CD4-positive, alpha-beta T cell treated with Interleukin-15 for 1 hour (primary cell): ENCODE measurements around the gene PLCB4.

Experiments used
- DNase-seq: peaks from one replicate; pipeline ENCODE4 v3.0.0-alpha.2; 2020

PLCB4 gene

GRCh38 chr20:9508696-9509178 lies 439.9 kb downstream of the PLCB4 start:
- DNase-seq, result no peak

DNA sequence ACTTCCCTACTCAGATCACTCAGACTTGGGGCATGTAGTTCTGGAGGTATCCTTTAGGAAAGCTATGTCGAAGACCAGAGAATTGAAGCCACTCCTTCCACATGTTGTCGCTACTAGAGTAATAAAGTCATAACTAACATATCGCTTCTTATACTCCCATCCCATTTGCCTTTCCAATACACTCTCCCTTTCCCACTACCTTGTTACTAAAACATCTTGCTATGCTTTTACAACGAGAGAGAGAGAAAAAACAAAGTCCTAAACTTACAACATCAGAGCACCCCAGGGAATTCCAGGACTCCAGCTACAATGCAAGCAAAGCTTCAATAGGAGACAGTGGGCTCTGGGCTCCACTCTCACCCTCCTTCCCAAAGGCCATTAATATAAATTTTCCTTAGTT lies 440.4 kb downstream of the PLCB4 start:
- no peak for DNase-seq

- no peak for DNase-seq
These were observed 442.0 kb downstream of the PLCB4 start for GRCh38 chr20:9510911-9511310.

- DNase-seq, result no peak
These were observed 445.2 kb downstream of the PLCB4 start for GRCh38 chr20:9514072-9514460.

DNA sequence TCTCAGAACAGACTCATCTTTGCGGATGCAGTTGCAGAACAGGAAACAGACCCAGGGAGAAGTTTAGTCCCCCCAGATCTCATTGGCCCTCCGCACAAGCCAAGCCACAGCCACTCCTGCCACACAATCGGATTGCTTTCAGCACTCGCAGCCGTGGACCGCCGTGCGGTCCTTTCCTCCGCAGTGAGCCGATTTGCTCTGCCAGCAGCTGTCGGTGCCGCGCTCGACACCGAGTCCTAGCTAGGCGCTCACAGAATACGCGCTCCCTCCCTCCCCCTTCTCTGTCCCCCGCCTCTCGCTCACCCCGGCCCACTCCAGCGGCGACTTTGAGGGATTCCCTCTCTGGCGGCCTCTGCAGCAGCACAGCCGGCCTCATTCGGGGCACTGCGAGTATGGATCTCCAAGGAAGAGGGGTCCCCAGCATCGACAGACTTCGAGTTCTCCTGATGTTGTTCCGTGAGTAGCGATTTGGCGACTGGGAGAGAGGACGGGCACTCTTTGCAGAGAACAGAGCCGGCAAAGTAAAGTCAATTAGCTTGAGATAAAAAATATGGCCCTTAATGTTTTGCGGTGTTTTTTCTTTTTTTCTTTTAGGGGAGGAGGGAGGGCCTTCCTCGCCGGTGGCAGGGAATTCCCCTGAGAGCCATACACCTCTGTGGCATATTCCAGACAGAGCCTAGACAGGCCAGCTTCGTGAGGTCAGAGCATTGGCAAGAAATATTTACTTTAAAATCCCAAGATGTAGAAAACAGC lies 445.8 kb downstream of the PLCB4 start, which contains the start of gene LAMP5:
Gene LAMP5, plus strand, starts transcription at position 130 of the 753 bp plus-strand sequence. Its CDS starts 263 bp downstream, at position 393.
- DNase-seq, result no peak

DNA sequence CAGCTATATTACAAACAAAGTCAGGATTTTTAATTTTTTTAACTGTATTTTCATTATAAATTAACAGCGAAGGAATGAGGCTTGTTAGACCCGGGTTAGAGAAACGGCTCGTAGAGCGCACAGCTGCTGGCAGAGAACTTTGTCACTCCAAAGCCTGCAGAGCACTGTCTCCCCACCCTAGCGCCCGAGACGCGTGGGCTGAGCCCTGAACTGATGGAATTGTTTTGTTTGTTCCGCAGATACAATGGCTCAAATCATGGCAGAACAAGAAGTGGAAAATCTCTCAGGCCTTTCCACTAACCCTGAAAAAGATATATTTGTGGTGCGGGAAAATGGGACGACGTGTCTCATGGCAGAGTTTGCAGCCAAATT lies 446.3 kb downstream of the PLCB4 start:
- no peak for DNase-seq

DNA sequence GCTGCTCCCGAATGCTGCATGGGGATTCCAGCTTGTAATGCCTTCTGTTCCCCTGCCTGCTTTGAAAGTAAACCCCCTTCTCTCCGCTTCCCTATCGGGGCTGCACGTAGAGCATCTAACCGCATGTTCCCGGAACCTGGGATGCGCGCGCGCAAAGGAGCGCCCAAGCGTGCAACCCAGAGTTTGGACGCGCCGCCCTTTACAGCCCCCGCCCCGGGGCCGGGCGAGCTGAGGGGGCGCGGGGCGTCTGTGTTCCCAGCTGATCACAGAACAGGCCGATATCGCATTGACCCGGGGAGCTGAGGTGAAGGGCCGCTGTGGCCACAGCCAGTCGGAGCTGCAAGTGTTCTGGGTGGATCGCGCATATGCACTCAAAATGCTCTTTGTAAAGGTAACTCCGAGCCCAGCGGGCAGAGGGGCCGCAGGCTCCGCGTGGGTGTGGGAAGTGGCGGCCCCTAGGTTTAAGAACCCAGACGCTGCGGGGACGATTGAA lies 446.9 kb downstream of the PLCB4 start:
- no peak for DNase-seq

GRCh38 chr20:9516234-9516871 lies 447.5 kb downstream of the PLCB4 start:
- DNase-seq, result no peak

DNA sequence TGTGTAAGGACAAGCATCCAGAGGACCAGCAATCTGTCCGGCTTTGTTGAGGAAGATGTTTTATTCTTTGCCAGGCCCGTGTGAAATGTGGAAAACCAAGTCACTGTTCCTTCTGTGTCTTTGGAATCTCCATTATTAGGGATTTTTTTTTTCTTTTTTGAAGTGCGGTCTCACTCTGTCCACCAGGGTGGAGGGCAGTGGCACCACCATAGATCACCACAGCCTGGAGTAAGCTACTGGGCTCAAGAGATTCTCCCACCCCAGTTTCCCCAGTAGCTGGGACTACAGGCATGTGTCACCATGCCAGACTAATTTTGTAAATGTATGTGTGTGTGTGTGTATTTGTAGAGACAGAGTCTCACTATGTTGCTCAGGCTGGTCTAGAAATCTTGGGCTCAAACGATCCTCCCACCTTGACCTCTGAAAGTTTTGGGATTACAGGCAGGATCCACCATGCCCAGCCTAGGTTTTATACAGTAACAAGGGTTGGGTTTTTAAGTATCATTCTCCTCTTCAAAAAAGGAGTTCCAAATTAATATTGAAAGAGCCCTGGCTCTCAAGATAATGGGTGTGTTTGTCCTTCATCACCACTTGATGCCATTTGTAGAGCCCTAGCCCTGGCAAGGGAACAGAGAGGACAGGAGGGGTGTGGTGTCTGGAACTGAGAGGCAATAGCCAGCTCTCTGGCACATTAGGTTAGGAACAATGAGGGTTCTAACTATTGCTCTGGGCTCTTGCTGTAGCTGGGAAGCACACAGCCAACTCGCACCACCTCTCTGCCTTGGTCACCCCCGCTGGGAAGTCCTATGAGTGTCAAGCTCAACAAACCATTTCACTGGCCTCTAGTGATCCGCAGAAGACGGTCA lies 448.6 kb downstream of the PLCB4 start:
- no peak for DNase-seq

- DNase-seq, result no peak
These were observed 449.8 kb downstream of the PLCB4 start for GRCh38 chr20:9518576-9519175.

DNA sequence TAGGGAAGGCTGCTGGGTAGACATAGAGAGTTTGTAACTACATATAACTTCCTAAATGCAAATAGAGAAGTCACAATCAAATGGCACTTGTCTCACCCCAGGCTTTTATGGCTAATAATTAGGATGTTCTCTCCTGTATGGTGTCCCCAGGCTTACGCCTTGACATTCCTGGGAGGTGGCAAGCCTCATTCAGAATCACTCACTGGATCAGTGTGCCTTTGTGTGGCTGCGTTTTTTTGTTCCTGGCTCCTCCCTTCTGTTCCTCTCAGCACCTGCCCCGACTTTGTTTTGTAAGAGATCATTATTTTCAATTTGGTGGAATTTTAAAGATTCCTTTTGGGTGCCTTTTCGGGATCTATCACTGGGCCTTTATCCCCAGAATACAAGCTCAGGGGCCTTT lies 451.2 kb downstream of the PLCB4 start:
- no peak for DNase-seq

DNA sequence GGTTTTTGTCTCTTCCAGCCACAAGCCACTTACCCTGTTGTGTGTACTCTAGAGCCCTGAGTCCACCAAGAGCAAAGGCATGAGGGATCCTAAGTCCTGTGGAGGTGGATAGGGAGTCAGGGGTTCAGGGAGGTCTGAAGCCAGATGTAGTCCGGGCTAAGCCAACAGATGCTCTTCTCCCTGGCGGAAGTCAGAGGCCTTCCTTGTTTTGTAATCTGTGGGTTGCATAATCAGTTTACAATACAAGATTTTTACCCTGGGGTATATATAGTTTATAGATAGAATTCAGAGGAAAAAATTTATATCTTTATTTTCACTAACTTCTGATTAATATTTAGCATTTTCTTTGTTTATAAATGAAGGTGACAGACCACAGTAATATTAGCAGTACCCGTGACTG lies 454.7 kb downstream of the PLCB4 start:
- no peak for DNase-seq
